Endothelial cell of umbilical vein (primary cell): Measurements from ENCODE around the gene TBC1D24. TPM values are rescaled to one million over a fixed set of nuclear protein-coding genes. Genes with fewer than 3 reads are reported as not detected.

Experiments
- BruUV-seq: library from RNA; stranded (reverse); fragments of 400-500 nt; replicated peaks from 2 replicates; lab custom pipeline; 2021; lab: Mats Ljungman, UMichigan
- CTCF ChIA-PET: fragments of 300-600, 350-600 bp; sonication (Branson Sonifier 250); formaldehyde crosslinking; loops from one replicate; lab custom pipeline; 2021; ENCODE audit warnings: antibody characterized with exemption, inconsistent platforms; lab: Charles Lee
- POLR2A ChIA-PET: fragments of 300-600, 350-600 bp; sonication (Branson Sonifier 250); formaldehyde crosslinking; loops from one replicate; lab custom pipeline; 2021; ENCODE audit warnings: antibody characterized with exemption, inconsistent platforms; lab: Charles Lee
- DNase-seq: peaks from one replicate; pipeline ENCODE4 v3.0.0-alpha.2; 2011; ENCODE audit warnings: low read depth, low spot score
- FAIRE-seq: peaks from 2 replicates; lab custom pipeline; 2011; peaks lifted over from hg19 to GRCh38; lab: Jason Lieb, UNC
- H2AFZ ChIP-seq: 2 replicates; pipeline ENCODE4 v1.6.0; 2012; ENCODE audit warnings: low read depth, low read length, control low read depth, inconsistent platforms
- H3K27ac ChIP-seq: 2 replicates; pipeline ENCODE4 v1.5.1; 2011; ENCODE audit warnings: low read depth, mild to moderate bottlenecking, control low read depth, low read length, moderate library complexity; ENCODE audit not compliant: insufficient read depth
- H3K27me3 ChIP-seq, 2 experiments: 2 replicates each; pipeline versions ENCODE4 v1.6.0 to v1.6.1; 2011; ENCODE audit warnings: low read length in 2 of 2, mixed read lengths in 1 of 2; ENCODE audit not compliant: control insufficient read depth in 2 of 2, insufficient read depth in 2 of 2
- H3K36me3 ChIP-seq, 2 experiments: 2 replicates in 1 of 2; 3 replicates in 1 of 2; pipeline ENCODE4 v1.5.1; 2011; ENCODE audit warnings: low read length in 2 of 2, mild to moderate bottlenecking in 1 of 2, moderate library complexity in 1 of 2; ENCODE audit not compliant: control insufficient read depth in 2 of 2, insufficient read depth in 2 of 2; ENCODE audit errors: extremely low read depth in 1 of 2
- H3K4me1 ChIP-seq: 3 replicates; pipeline ENCODE4 v1.5.1; 2011; ENCODE audit warnings: mild to moderate bottlenecking, low read length; ENCODE audit not compliant: control insufficient read depth, insufficient read depth; ENCODE audit errors: extremely low read depth
- H3K4me2 ChIP-seq: 2 replicates; pipeline ENCODE4 v1.6.1; 2011; ENCODE audit warnings: low read length, control low read depth, mixed read lengths; ENCODE audit not compliant: insufficient read depth
- H3K4me3 ChIP-seq, 3 experiments: fragments of 200-600 bp in 1 of 3; sonication (generic), shearing (Covaris generic) in 1 of 3; replicated peaks in 1 of 3; 2 replicates each; pipeline ENCODE4 v1.5.1; 2011 to 2016; ENCODE audit warnings: control low read depth in 3 of 3, low read length in 3 of 3, mild to moderate bottlenecking in 2 of 3, inconsistent platforms in 1 of 3, low read depth in 1 of 3, moderate library complexity in 1 of 3; ENCODE audit not compliant: insufficient read depth in 1 of 3
- H3K79me2 ChIP-seq: 2 replicates; pipeline ENCODE4 v1.6.0; 2012; ENCODE audit warnings: low read length, inconsistent platforms; ENCODE audit not compliant: control insufficient read depth, insufficient read depth
- H3K9ac ChIP-seq: replicated peaks from 2 replicates; pipeline ENCODE3; 2011; ENCODE audit warnings: low read length, control low read depth; ENCODE audit not compliant: insufficient read depth; ENCODE audit errors: extremely low read depth
- H3K9me1 ChIP-seq: replicated peaks from 3 replicates; pipeline ENCODE4 v1.6.0; 2011; ENCODE audit warnings: mild to moderate bottlenecking, low read length; ENCODE audit not compliant: control insufficient read depth, insufficient read depth; ENCODE audit errors: extremely low read depth
- H3K9me3 ChIP-seq: replicated peaks from 2 replicates; pipeline ENCODE4 v1.5.1; 2012; ENCODE audit warnings: low read length, inconsistent platforms; ENCODE audit not compliant: control insufficient read depth, insufficient read depth
- H4K20me1 ChIP-seq: replicated peaks from 2 replicates; pipeline ENCODE3; 2011; ENCODE audit warnings: mild to moderate bottlenecking, low read length; ENCODE audit not compliant: control insufficient read depth, insufficient read depth; ENCODE audit errors: extremely low read depth
- FOS ChIP-seq: IDR thresholded peaks from 2 replicates; pipeline ENCODE4 v1.6.1; 2011; ENCODE audit warnings: mild to moderate bottlenecking, low read length, moderate library complexity, borderline replicate concordance; ENCODE audit not compliant: insufficient read depth
- GATA2 ChIP-seq: IDR thresholded peaks from 2 replicates; pipeline ENCODE4 v1.7.0; 2011; ENCODE audit warnings: low read depth, mild to moderate bottlenecking, moderate library complexity, mixed read lengths, low read length; ENCODE audit not compliant: insufficient read length, insufficient read depth
- JUN ChIP-seq: IDR thresholded peaks from 2 replicates; pipeline ENCODE4 v1.6.1; 2011; ENCODE audit warnings: borderline replicate concordance, low read depth; ENCODE audit not compliant: insufficient read length, insufficient read depth
- POLR2A ChIP-seq: IDR thresholded peaks from 2 replicates; pipeline ENCODE4 v1.6.1; 2012; ENCODE audit warnings: low read depth, mild to moderate bottlenecking, control low read depth, low read length
- dilution Hi-C: fragments of 300-500 bp; cut with MboI; formaldehyde crosslinking; loops from one replicate; pipeline ENCODE4 v1.15.0; 2019; ENCODE audit warnings: low sequenced_read_pairs; ENCODE audit not compliant: extremely low pct_ligation_motif_present
- intact Hi-C: fragments of 100-400 bp; cut with micrococcal nuclease; formaldehyde crosslinking; loops from one replicate; pipeline ENCODE4 v1.10.0; 2022
- polyA plus RNA-seq, 4 experiments: library from polyadenylated mRNA; depleted of rRNA in 3 of 4; stranded (reverse) in 3 of 4; unstranded in 1 of 4; fragments of >200 nt; gene quantifications; 2 replicates each; pipeline versions ENCODE4 v1.2.1 to v1.2.3, GENCODE V29; 2011 to 2012; ENCODE audit warnings: missing spikeins in 1 of 4
- total RNA-seq: library from RNA; stranded (reverse); gene quantifications from 2 replicates; pipeline ENCODE4 v1.2.3, GENCODE V29; 2021
- TF ChIP-seq, protein P1 (sequence below): IDR thresholded peaks from 2 replicates; pipeline ENCODE4 v1.6.1; 2011; ENCODE audit not compliant: insufficient read depth, insufficient read length

TBC1D24 gene
- total and polyA plus RNA-seq, 2 donors (not counting 3 experiments of a cell fraction or from before 2014, with no cell fraction given), result 8.1 to 22.8 TPM

GRCh38 chr16:2482708-2483534, 8.0 kb downstream of the TBC1D24 start:
- Histone ChIP-seq H3K79me2 (peaks cover 7% of the 10 kb centered on the region), H3K27ac (no peak overlapping the region), H4K20me1 (no peaks in the 10 kb centered on the region), H3K27me3 (no peaks in the 10 kb centered on the region), H3K9me3 (no peaks in the 10 kb centered on the region), H3K4me2 (no peak overlapping the region), H3K9me1 (no peaks in the 10 kb centered on the region), H2AFZ (no peak overlapping the region), H3K4me3 (no peak overlapping the region), H3K4me1 (no peaks in the 10 kb centered on the region), H3K9ac (no peak overlapping the region), H3K36me3 (no peaks in the 10 kb centered on the region)
- dilution Hi-C loops, result no loop called here
- no TSS peak for BruUV-seq
- POLR2A ChIA-PET, result no interaction called here
- CTCF ChIA-PET, result interaction anchor here (1.7 to 2.3 kb wide), 2 partner anchors 13 to 18 kb away, joined by 5 to 9 read pairs; partner anchors contain the start of gene NTN3
- DNase-seq (no peak), FAIRE-seq (no peak)
- intact Hi-C loops, result no loop called here
- no peak for TF ChIP-seq JUN

DNA sequence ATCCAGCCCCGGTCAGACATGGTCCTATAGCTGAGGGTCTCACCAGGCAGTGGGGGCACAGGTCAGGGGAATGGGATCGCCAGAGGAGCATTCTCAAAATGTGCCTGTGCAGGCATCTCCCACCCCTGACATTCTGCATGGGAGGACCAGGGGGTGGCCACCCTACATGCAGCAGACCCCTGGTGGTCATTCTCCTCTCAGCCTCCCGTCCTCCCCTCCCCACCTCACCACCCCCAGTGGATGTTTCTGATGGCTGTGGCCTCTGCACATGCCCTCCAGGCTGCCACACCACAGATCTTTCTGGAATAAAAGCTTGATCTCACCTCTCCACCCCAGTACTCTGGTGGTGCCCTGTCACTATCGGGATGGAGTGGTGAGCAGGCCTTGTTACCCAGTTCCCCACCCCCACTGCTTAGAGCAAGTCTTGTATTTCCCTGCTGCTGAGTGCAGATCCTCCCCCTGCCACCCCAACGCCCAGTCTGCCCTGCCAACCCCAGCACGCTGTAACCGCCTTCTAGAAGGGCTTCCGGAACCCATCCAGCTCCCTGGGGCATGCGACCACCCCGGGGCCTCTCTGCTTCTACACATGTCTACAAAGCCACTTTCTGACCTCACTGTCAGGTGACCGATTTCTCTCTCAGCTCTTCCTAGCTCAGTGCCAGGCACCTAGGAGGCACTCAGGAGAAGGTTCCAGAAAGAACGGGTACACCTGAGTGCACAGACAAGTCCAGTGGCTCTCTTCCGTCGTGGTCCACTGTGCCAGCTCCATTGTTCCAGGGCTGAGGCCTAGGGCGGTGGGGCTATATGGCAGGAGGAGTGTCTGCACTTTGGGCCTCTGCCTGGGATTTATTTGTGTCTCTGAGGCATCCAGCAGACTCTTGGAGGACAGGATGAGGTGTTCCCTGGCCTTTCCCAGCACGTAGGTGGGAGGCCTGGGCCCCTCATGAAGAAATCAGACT, 9.3 kb downstream of the TBC1D24 start:
- Histone ChIP-seq H3K4me3 (no peak overlapping the region), H3K36me3 (no peaks in the 10 kb centered on the region), H3K79me2 (peaks cover 5% of the 10 kb centered on the region), H2AFZ (no peak overlapping the region), H3K27ac (no peak overlapping the region), H3K27me3 (no peaks in the 10 kb centered on the region), H3K4me1 (no peaks in the 10 kb centered on the region), H3K4me2 (no peak overlapping the region), H4K20me1 (no peaks in the 10 kb centered on the region), H3K9ac (no peak overlapping the region), H3K9me3 (no peaks in the 10 kb centered on the region), H3K9me1 (no peaks in the 10 kb centered on the region)
- intact Hi-C loops, result no loop called here
- dilution Hi-C loops, result no loop called here
- ChIA-PET POLR2A (no interaction called here), CTCF (interaction anchor here (1.7 to 3.0 kb wide), 3 partner anchors 14 to 17 kb away, joined by 5 to 14 read pairs (median 9); partner anchors contain the start of gene NTN3)
- no TSS peak for BruUV-seq
- TF ChIP-seq POLR2A (no peak), FOS (no peak), GATA2 (no peak)
- TF ChIP-seq, protein P1, sequence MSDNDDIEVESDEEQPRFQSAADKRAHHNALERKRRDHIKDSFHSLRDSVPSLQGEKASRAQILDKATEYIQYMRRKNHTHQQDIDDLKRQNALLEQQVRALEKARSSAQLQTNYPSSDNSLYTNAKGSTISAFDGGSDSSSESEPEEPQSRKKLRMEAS, result no peak
- DNase-seq (no peak), FAIRE-seq (no peak)
